Measurements from ENCODE around the gene KRT77. TPM values are rescaled to one million over a fixed set of nuclear protein-coding genes. Genes with fewer than 3 reads are reported as not detected.

Gene KRT77
- total RNA-seq, 1 experiment from 2014 or later: not detected

Other genes with a start within 250 kb of the KRT77 start
- not detected in 2 replicates for gene KRT6C, start 229.7 kb downstream of the KRT77 start, total RNA-seq (2014; rRNA removed; shearing (Covaris generic))
- gene KRT6A, start 210.3 kb downstream of the KRT77 start, total RNA-seq (2014; rRNA removed; shearing (Covaris generic)): not detected in 2 replicates
- not detected in 2 replicates for gene KRT5, start 183.1 kb downstream of the KRT77 start, total RNA-seq (2014; rRNA removed; shearing (Covaris generic))
- not detected in 2 replicates for gene KRT71, start 150.4 kb downstream of the KRT77 start, total RNA-seq (2014; rRNA removed; shearing (Covaris generic))
- not detected in 2 replicates for gene KRT74, start 129.7 kb downstream of the KRT77 start, total RNA-seq (2014; rRNA removed; shearing (Covaris generic))
- gene KRT72, start 102.1 kb downstream of the KRT77 start, total RNA-seq (2014; rRNA removed; shearing (Covaris generic)): not detected in 2 replicates
- gene KRT73, start 85.0 kb downstream of the KRT77 start, total RNA-seq (2014; rRNA removed; shearing (Covaris generic)): not detected in 2 replicates
- gene KRT2, start 51.3 kb downstream of the KRT77 start, total RNA-seq (2014; rRNA removed; shearing (Covaris generic)): not detected in 2 replicates
- gene KRT1, start 23.1 kb downstream of the KRT77 start, total RNA-seq (2014; rRNA removed; shearing (Covaris generic)): not detected in 2 replicates
- not detected in 2 replicates for gene KRT76, start 73.8 kb upstream of the KRT77 start, total RNA-seq (2014; rRNA removed; shearing (Covaris generic))
- not detected in 2 replicates for gene KRT3, start 92.6 kb upstream of the KRT77 start, total RNA-seq (2014; rRNA removed; shearing (Covaris generic))
- not detected in 2 replicates for gene KRT4, start 110.6 kb upstream of the KRT77 start, total RNA-seq (2014; rRNA removed; shearing (Covaris generic))
- not detected in 2 replicates for gene KRT79, start 130.8 kb upstream of the KRT77 start, total RNA-seq (2014; rRNA removed; shearing (Covaris generic))
- gene KRT78, start 145.5 kb upstream of the KRT77 start, total RNA-seq (2014; rRNA removed; shearing (Covaris generic)): not detected in 2 replicates
- 441 and 447 TPM in 2 replicates for gene KRT8, start 201.6 kb upstream of the KRT77 start, total RNA-seq (2014; rRNA removed; shearing (Covaris generic))
- gene KRT18, start 245.6 kb upstream of the KRT77 start, total RNA-seq (2014; rRNA removed; shearing (Covaris generic)): 692 and 718 TPM in 2 replicates

All from NCI-H460 (cell line).